HG03575 (cell line): Measurements from ENCODE around the gene ASB15.

ENCODE experiments used
- ATAC-seq: cut with Tn5 transposase; IDR thresholded peaks from one replicate; pipeline ENCODE4 v1.9.1; 2021; ENCODE audit not compliant: unreplicated experiment, insufficient number of reproducible peaks, low FRiP score; ENCODE audit errors: extremely low read depth

Gene ASB15

GRCh38 chr7:123656544-123657303 is 55.1 kb downstream of the ASB15 start:
- no peak for ATAC-seq

- ATAC-seq: no peak
These were observed 55.7 kb downstream of the ASB15 start for GRCh38 chr7:123657304-123657685.

GRCh38 chr7:123658023-123658422 is 56.4 kb downstream of the ASB15 start:
- no peak for ATAC-seq

GRCh38 chr7:123660514-123661354 is 59.1 kb downstream of the ASB15 start:
- ATAC-seq: no peak

- no peak for ATAC-seq
These were observed 60.1 kb downstream of the ASB15 start for GRCh38 chr7:123661765-123662164.

- ATAC-seq: no peak
These were observed 60.7 kb downstream of the ASB15 start for GRCh38 chr7:123662293-123662692.

GRCh38 chr7:123662755-123663154 is 61.1 kb downstream of the ASB15 start:
- no peak for ATAC-seq

- ATAC-seq: no peak
These were observed 61.6 kb downstream of the ASB15 start for GRCh38 chr7:123663200-123663599.

- no peak for ATAC-seq
These were observed 63.5 kb downstream of the ASB15 start for GRCh38 chr7:123665157-123665556.

GRCh38 chr7:123665896-123666295 is 64.3 kb downstream of the ASB15 start:
- no peak for ATAC-seq

GRCh38 chr7:123666492-123666891 is 64.9 kb downstream of the ASB15 start:
- ATAC-seq: no peak

GRCh38 chr7:123669485-123669884 is 67.9 kb downstream of the ASB15 start:
- no peak for ATAC-seq

- no peak for ATAC-seq
These were observed 71.6 kb downstream of the ASB15 start for GRCh38 chr7:123673137-123673732.

- ATAC-seq: no peak
These were observed 72.3 kb downstream of the ASB15 start for GRCh38 chr7:123673752-123674398.

- no peak for ATAC-seq
These were observed 73.0 kb downstream of the ASB15 start for GRCh38 chr7:123674399-123675180.

GRCh38 chr7:123675181-123675473 is 73.5 kb downstream of the ASB15 start:
- ATAC-seq: no peak

GRCh38 chr7:123677061-123677715 is 75.6 kb downstream of the ASB15 start:
- no peak for ATAC-seq

- no peak for ATAC-seq
These were observed 78.0 kb downstream of the ASB15 start for GRCh38 chr7:123679614-123680013.
